ENCODE results near the gene SRPK3. TPM values are rescaled to one million over a fixed set of nuclear protein-coding genes. Genes with fewer than 3 reads are reported as not detected.

The SRPK3 gene
- total RNA-seq, 2 experiments from 2014 or later: not detected

DNA sequence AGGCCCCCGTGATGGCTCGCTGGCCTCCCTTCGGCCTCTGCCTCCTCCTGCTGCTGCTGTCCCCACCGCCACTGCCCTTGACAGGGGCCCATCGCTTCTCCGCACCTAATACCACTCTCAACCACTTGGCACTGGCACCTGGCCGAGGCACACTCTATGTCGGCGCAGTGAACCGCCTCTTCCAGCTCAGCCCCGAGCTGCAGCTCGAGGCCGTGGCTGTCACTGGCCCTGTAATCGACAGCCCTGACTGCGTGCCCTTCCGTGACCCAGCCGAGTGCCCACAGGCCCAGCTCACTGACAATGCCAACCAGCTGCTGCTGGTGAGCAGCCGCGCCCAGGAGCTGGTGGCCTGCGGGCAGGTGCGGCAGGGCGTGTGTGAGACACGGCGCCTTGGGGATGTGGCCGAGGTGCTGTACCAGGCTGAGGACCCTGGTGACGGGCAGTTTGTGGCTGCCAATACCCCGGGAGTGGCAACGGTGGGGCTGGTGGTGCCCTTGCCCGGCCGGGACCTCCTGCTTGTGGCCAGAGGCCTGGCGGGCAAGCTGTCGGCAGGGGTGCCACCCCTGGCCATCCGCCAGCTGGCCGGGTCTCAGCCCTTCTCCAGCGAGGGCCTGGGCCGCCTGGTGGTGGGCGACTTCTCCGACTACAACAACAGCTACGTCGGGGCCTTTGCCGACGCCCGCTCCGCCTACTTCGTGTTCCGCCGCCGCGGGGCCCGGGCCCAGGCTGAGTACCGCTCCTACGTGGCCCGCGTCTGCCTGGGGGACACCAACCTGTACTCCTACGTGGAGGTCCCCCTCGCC lies 13.8 kb upstream of the SRPK3 start:
- peaks cover 6% of the 10 kb centered on the region for H3K4me1 ChIP-seq (ENCODE audit: insufficient read depth, low read length, poor library complexity, severe bottlenecking)
- TF ChIP-seq, protein P1, sequence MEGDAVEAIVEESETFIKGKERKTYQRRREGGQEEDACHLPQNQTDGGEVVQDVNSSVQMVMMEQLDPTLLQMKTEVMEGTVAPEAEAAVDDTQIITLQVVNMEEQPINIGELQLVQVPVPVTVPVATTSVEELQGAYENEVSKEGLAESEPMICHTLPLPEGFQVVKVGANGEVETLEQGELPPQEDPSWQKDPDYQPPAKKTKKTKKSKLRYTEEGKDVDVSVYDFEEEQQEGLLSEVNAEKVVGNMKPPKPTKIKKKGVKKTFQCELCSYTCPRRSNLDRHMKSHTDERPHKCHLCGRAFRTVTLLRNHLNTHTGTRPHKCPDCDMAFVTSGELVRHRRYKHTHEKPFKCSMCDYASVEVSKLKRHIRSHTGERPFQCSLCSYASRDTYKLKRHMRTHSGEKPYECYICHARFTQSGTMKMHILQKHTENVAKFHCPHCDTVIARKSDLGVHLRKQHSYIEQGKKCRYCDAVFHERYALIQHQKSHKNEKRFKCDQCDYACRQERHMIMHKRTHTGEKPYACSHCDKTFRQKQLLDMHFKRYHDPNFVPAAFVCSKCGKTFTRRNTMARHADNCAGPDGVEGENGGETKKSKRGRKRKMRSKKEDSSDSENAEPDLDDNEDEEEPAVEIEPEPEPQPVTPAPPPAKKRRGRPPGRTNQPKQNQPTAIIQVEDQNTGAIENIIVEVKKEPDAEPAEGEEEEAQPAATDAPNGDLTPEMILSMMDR (conservative IDR thresholded peaks at IDR 0.05; ENCODE audit: low read length): no peak
- TF ChIP-seq EZH2phosphoT487 (IDR thresholded peaks at IDR 0.05; ENCODE audit: borderline replicate concordance, low read depth, low read length): no peak
- H4K20me1 ChIP-seq (ENCODE audit: insufficient read depth, low read length): no peaks in the 10 kb centered on the region
- no peak for DNase-seq (ENCODE audit: low spot score)
- H3K36me3 ChIP-seq (ENCODE audit: insufficient read depth, low read length): no peaks in the 10 kb centered on the region
- H3K4me2 ChIP-seq (ENCODE audit: low read length): no peak overlapping the region
- no peak overlapping the region for H3K4me3 ChIP-seq (ENCODE audit: low read depth, low read length, poor library complexity, severe bottlenecking)
- BruUV-seq (replicated peaks): no TSS peak
- no peak overlapping the region for H2AFZ ChIP-seq (ENCODE audit: low read length)
- no peak overlapping the region for H3K27ac ChIP-seq (ENCODE audit: low read depth, low read length, poor library complexity, severe bottlenecking)
- no peaks in the 10 kb centered on the region for H3K9me3 ChIP-seq (ENCODE audit: low read length)
- ChIA-PET CTCF (ENCODE audit: unreplicated experiment) (no interaction called here), POLR2A (interaction anchor here (0.5 kb wide), 1 partner anchor 8 kb away, joined by 3 read pairs; no protein-coding TSS in a partner anchor)
- intact Hi-C loops (cut with micrococcal nuclease; ENCODE audit: unreplicated experiment): loop anchor here (10.0 kb wide), 2 partner anchors 68 to 82 kb away; partner anchors contain the start of genes PDZD4 and SLC6A8
- no peaks in the 10 kb centered on the region for H3K79me2 ChIP-seq (ENCODE audit: insufficient read depth, low read depth, low read length)
- no peaks in the 10 kb centered on the region for H3K9me2 ChIP-seq (ENCODE audit: insufficient read depth, low read length)

DNA sequence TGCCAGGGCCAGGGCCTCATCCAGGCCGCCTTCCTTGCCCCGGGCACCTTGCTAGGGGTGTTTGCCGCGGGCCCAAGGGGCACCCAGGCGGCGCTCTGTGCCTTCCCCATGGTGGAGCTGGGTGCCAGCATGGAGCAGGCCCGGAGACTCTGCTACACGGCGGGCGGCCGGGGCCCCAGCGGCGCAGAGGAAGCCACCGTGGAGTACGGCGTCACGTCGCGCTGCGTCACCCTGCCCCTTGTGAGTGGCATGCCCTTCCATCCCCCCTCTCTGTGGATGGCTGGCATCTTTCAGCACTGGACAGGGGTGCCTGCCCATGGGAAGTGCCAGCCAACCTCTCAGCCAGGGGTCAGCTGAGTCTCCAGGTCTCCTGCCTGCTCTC lies 13.2 kb upstream of the SRPK3 start:
- no TSS peak for BruUV-seq (replicated peaks)
- CTCF ChIA-PET (ENCODE audit: unreplicated experiment): no interaction called here

More for the DNA sequence above, 13.2 kb upstream of the SRPK3 start:
- H3K9me3 ChIP-seq (ENCODE audit: low read length): no peaks in the 10 kb centered on the region
- DNase-seq (ENCODE audit: low spot score): no peak
- intact Hi-C loops (cut with micrococcal nuclease; ENCODE audit: unreplicated experiment): loop anchor here (10.0 kb wide), 2 partner anchors 67 to 83 kb away; partner anchors contain the start of genes PDZD4 and SLC6A8
- no peak overlapping the region for H3K27ac ChIP-seq (ENCODE audit: low read depth, low read length, poor library complexity, severe bottlenecking)
- H3K4me2 ChIP-seq (ENCODE audit: low read length): no peak overlapping the region
- H3K9me2 ChIP-seq (ENCODE audit: insufficient read depth, low read length): no peaks in the 10 kb centered on the region
- H3K36me3 ChIP-seq (ENCODE audit: insufficient read depth, low read length): no peaks in the 10 kb centered on the region
- no peaks in the 10 kb centered on the region for H4K20me1 ChIP-seq (ENCODE audit: insufficient read depth, low read length)
- no peak for TF ChIP-seq EZH2phosphoT487 (IDR thresholded peaks at IDR 0.05; ENCODE audit: borderline replicate concordance, low read depth, low read length)
- TF ChIP-seq, protein P1 (conservative IDR thresholded peaks at IDR 0.05; ENCODE audit: low read length): no peak
- H3K79me2 ChIP-seq (ENCODE audit: insufficient read depth, low read depth, low read length): no peaks in the 10 kb centered on the region
- no peak overlapping the region for H3K4me3 ChIP-seq (ENCODE audit: low read depth, low read length, poor library complexity, severe bottlenecking)
- POLR2A ChIA-PET: interaction anchor here (0.5 kb wide), 1 partner anchor 8 kb away, joined by 3 read pairs; no protein-coding TSS in a partner anchor
- H2AFZ ChIP-seq (ENCODE audit: low read length): no peak overlapping the region
- H3K4me1 ChIP-seq (ENCODE audit: insufficient read depth, low read length, poor library complexity, severe bottlenecking): peaks cover 6% of the 10 kb centered on the region
